DND-41 (cell line): ENCODE results near the gene EAF1.

Source experiments
- ATAC-seq: fragments of 200-7000 bp; cut with Tn5 transposase; 3 replicates; pipeline ENCODE4 v1.9.1; 2021; ENCODE audit warnings: low read depth; ENCODE audit not compliant: insufficient read depth
- DNase-seq: peaks from one replicate; pipeline ENCODE4 v3.0.0-alpha.2; 2020
- H2AFZ ChIP-seq: 2 replicates; pipeline ENCODE4 v1.6.0; 2012; ENCODE audit warnings: low read depth, low read length
- H3K27ac ChIP-seq: 2 replicates; pipeline ENCODE4 v1.5.1; 2012; ENCODE audit warnings: low read length, inconsistent platforms
- H3K27me3 ChIP-seq: fragments of 200-600 bp; sonication (generic); 2 replicates; pipeline ENCODE4 v1.6.0; 2012; ENCODE audit warnings: low read length, mild to moderate bottlenecking, inconsistent platforms; ENCODE audit not compliant: insufficient read depth, poor library complexity
- H3K36me3 ChIP-seq: 2 replicates; pipeline ENCODE4 v1.5.1; 2012; ENCODE audit warnings: low read length, inconsistent platforms; ENCODE audit not compliant: insufficient read depth
- H3K4me1 ChIP-seq: 2 replicates; pipeline ENCODE4 v1.5.1; 2012; ENCODE audit warnings: mild to moderate bottlenecking, low read length; ENCODE audit not compliant: insufficient read depth
- H3K4me2 ChIP-seq: 2 replicates; pipeline ENCODE4 v1.6.0; 2012; ENCODE audit warnings: mild to moderate bottlenecking, moderate library complexity, low read length, inconsistent platforms; ENCODE audit not compliant: insufficient read depth
- H3K4me3 ChIP-seq, 2 experiments: fragments of 200-600 bp in 1 of 2; shearing (Covaris generic) in 1 of 2; 2 replicates each; pipeline ENCODE4 v1.5.1; 2012 to 2016; ENCODE audit warnings: inconsistent platforms in 2 of 2, low read length in 2 of 2, mild to moderate bottlenecking in 2 of 2, low read depth in 1 of 2, moderate library complexity in 1 of 2
- H3K79me2 ChIP-seq: 2 replicates; pipeline ENCODE4 v1.6.0; 2012; ENCODE audit warnings: low read length, inconsistent platforms; ENCODE audit not compliant: insufficient read depth
- H3K9ac ChIP-seq: 2 replicates; pipeline ENCODE4 v1.6.0; 2012; ENCODE audit warnings: low read depth, mild to moderate bottlenecking, inconsistent platforms, low read length, moderate library complexity
- H3K9me3 ChIP-seq: 2 replicates; pipeline ENCODE4 v1.5.1; 2012; ENCODE audit warnings: low read length, moderate library complexity, mild to moderate bottlenecking, inconsistent platforms; ENCODE audit not compliant: insufficient read depth, severe bottlenecking
- H4K20me1 ChIP-seq: 2 replicates; pipeline ENCODE4 v1.6.0; 2012; ENCODE audit warnings: low read length; ENCODE audit not compliant: insufficient read depth
- EZH2 ChIP-seq: IDR thresholded peaks from 3 replicates; pipeline ENCODE4 v1.6.1; 2012; ENCODE audit warnings: borderline replicate concordance, low read depth, mild to moderate bottlenecking, moderate library complexity, low read length, inconsistent platforms; ENCODE audit not compliant: severe bottlenecking
- TF ChIP-seq, protein P1 (sequence below): IDR thresholded peaks from 2 replicates; pipeline ENCODE4 v1.5.1; 2012; ENCODE audit warnings: borderline replicate concordance, low read length, moderate library complexity, mild to moderate bottlenecking; ENCODE audit not compliant: poor library complexity, severe bottlenecking; ENCODE audit errors: extremely low read depth

EAF1 gene

DNA sequence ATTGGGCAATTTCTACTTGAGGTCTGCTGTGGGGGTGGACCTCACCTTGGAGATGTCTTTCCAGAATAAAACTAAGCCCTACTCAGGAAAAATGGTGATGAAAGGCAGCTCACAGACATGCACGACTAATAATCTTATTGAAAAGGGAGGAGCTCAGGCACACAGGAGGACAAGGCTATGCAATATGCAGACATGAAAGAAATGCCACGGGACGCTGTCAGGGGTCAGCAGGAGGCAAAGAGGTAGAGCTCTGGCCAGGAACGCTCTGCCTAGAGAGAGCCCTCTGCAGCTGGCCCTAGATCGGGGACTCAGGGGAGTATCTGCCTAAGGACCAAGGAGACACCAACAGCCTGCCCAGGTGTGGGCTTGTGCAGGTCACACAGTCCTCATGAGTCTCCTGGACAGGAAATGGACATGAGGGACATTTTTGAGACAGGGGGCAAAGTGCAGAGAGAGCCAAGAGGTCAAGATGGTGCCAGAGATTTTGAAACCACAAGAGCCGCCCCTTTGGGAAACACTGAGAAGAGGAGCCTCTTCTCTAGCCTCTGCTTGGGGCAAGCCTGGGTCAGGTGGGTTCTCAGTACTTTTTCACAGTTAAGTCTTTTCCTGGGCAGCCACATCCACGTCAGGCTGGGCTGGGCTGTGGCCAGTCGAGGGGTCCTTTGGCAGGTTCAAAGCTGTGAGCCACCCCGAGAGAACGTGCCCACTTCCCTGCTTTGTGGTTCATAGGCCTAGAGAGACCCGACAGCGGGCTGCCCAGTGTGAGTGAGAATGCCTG, 23.2 kb downstream of the EAF1 start:
- H3K9ac ChIP-seq: no peak overlapping the region
- no peaks in the 10 kb centered on the region for H3K9me3 ChIP-seq
- no peak overlapping the region for H3K4me3 ChIP-seq
- no peaks in the 10 kb centered on the region for H4K20me1 ChIP-seq
- no peaks in the 10 kb centered on the region for H3K27me3 ChIP-seq
- no peaks in the 10 kb centered on the region for H3K36me3 ChIP-seq
- H3K4me2 ChIP-seq: no peak overlapping the region
- ATAC-seq (no peak), DNase-seq (no peak)
- H2AFZ ChIP-seq: no peak overlapping the region
- H3K79me2 ChIP-seq: no peaks in the 10 kb centered on the region
- no peak for TF ChIP-seq EZH2
- TF ChIP-seq, protein P1, sequence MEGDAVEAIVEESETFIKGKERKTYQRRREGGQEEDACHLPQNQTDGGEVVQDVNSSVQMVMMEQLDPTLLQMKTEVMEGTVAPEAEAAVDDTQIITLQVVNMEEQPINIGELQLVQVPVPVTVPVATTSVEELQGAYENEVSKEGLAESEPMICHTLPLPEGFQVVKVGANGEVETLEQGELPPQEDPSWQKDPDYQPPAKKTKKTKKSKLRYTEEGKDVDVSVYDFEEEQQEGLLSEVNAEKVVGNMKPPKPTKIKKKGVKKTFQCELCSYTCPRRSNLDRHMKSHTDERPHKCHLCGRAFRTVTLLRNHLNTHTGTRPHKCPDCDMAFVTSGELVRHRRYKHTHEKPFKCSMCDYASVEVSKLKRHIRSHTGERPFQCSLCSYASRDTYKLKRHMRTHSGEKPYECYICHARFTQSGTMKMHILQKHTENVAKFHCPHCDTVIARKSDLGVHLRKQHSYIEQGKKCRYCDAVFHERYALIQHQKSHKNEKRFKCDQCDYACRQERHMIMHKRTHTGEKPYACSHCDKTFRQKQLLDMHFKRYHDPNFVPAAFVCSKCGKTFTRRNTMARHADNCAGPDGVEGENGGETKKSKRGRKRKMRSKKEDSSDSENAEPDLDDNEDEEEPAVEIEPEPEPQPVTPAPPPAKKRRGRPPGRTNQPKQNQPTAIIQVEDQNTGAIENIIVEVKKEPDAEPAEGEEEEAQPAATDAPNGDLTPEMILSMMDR: no peak
- H3K27ac ChIP-seq: no peak overlapping the region
- no peaks in the 10 kb centered on the region for H3K4me1 ChIP-seq

- no peaks in the 10 kb centered on the region for H3K27me3 ChIP-seq
- no peak overlapping the region for H3K27ac ChIP-seq
- H3K9me3 ChIP-seq: no peaks in the 10 kb centered on the region
- no peak overlapping the region for H3K4me3 ChIP-seq
- TF ChIP-seq, protein P1: no peak
- no peak for TF ChIP-seq EZH2
- no peaks in the 10 kb centered on the region for H3K79me2 ChIP-seq
- H3K36me3 ChIP-seq: no peaks in the 10 kb centered on the region
- no peak overlapping the region for H3K4me2 ChIP-seq
- no peaks in the 10 kb centered on the region for H3K4me1 ChIP-seq
- DNase-seq (no peak), ATAC-seq (no peak)
- H3K9ac ChIP-seq: no peak overlapping the region
- no peak overlapping the region for H2AFZ ChIP-seq
- H4K20me1 ChIP-seq: no peaks in the 10 kb centered on the region
Observed at GRCh38 chr3:15451216-15452113, 24.1 kb downstream of the EAF1 start.

DNA sequence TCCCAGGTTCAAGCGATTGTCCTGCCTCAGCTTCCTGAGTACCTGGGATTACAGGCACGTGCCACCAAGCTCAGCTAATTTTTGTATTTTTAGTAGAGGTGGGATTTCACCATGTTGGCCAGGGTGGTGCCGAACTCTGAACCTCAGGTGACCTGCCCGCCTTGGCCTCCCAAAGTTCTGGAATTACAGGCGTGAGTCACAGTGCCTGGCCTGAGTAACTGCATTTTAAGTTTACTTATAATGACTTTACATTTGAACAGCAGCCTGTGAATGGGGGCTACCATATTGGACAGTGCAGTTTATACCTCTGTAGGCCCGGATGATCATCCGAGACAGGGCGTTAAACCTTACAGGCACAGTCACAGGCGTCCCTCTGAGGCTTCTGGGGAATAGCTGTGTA, 24.8 kb downstream of the EAF1 start:
- H3K4me2 ChIP-seq: no peak overlapping the region
- no peaks in the 10 kb centered on the region for H3K4me1 ChIP-seq
- DNase-seq: no peak
- no peak overlapping the region for H3K27ac ChIP-seq
- no peak overlapping the region for H3K4me3 ChIP-seq
- no peaks in the 10 kb centered on the region for H3K79me2 ChIP-seq
- no peaks in the 10 kb centered on the region for H3K27me3 ChIP-seq
- no peaks in the 10 kb centered on the region for H4K20me1 ChIP-seq
- no peaks in the 10 kb centered on the region for H3K36me3 ChIP-seq
- no peak overlapping the region for H2AFZ ChIP-seq
- no peak for TF ChIP-seq EZH2
- TF ChIP-seq, protein P1: no peak
- H3K9me3 ChIP-seq: no peaks in the 10 kb centered on the region
- no peak for ATAC-seq
- no peak overlapping the region for H3K9ac ChIP-seq
